Sigmoid colon (tissue), 4 donors: ENCODE results near the gene SGPL1.

ENCODE experiments used
- CTCF ChIP-seq, 4 experiments: fragments of 450-650 bp in 3 of 4; fragments of 200-600 bp in 1 of 4; IDR thresholded peaks; one replicate each; pipeline ENCODE4 v1.5.1; 2016 to 2019; ENCODE audit warnings: antibody characterized with exemption in 4 of 4, mild to moderate bottlenecking in 3 of 4, moderate library complexity in 2 of 4
- EP300 ChIP-seq, 4 donors: sonication (generic); formaldehyde crosslinking; IDR thresholded peaks; one replicate each; pipeline ENCODE4 v1.6.1; 2017; ENCODE audit warnings: antibody characterized with exemption in 4 of 4
- POLR2AphosphoS5 ChIP-seq, 4 donors: sonication (generic); formaldehyde crosslinking; IDR thresholded peaks; one replicate each; pipeline ENCODE4 v1.6.1; 2017; ENCODE audit warnings: antibody characterized with exemption in 4 of 4

- TF ChIP-seq CTCF (IDR thresholded peaks at IDR 0.05): no peak
- TF ChIP-seq POLR2AphosphoS5 (IDR thresholded peaks at IDR 0.05): no peak
- no peak for TF ChIP-seq EP300 (IDR thresholded peaks at IDR 0.05)
Observed at GRCh38 chr10:70863470-70864160, 47.9 kb downstream of the SGPL1 start.
